ENCODE results near the gene GRIK4. TPM values are rescaled to one million over a fixed set of nuclear protein-coding genes. Genes with fewer than 3 reads are reported as not detected.

The GRIK4 gene
- total and polyA plus RNA-seq, 2 donors (not counting 3 experiments of a cell fraction or from before 2014, with no cell fraction given): 0.81 to 1.6 TPM

GRCh38 chr11:120857508-120857907 lies 346.0 kb downstream of the GRIK4 start:
- Histone ChIP-seq H3K36me3 (ENCODE audit: control insufficient read depth in 2 of 2, extremely low read depth in 1 of 2, insufficient read depth in 2 of 2, low read length in 2 of 2) (no peaks in the 10 kb centered on the region), H3K79me2 (ENCODE audit: control insufficient read depth, insufficient read depth, low read length) (no peaks in the 10 kb centered on the region), H3K4me2 (ENCODE audit: insufficient read depth, low read length) (no peak overlapping the region), H4K20me1 (replicated peaks; ENCODE audit: control insufficient read depth, extremely low read depth, insufficient read depth, low read length) (no peaks in the 10 kb centered on the region), H3K9me1 (replicated peaks; ENCODE audit: control insufficient read depth, extremely low read depth, insufficient read depth, low read length) (no peaks in the 10 kb centered on the region), H3K4me1 (ENCODE audit: control insufficient read depth, extremely low read depth, insufficient read depth, low read length) (no peaks in the 10 kb centered on the region), H2AFZ (ENCODE audit: low read depth, low read length) (no peak overlapping the region), H3K9me3 (replicated peaks; ENCODE audit: control insufficient read depth, insufficient read depth, low read length) (no peaks in the 10 kb centered on the region), H3K27me3 (ENCODE audit: control insufficient read depth in 2 of 2, insufficient read depth in 2 of 2, low read length in 2 of 2) (no peaks in the 10 kb centered on the region), H3K9ac (replicated peaks; ENCODE audit: extremely low read depth, insufficient read depth, low read length) (no peak overlapping the region), H3K27ac (ENCODE audit: insufficient read depth, low read depth, low read length) (no peak overlapping the region), H3K4me3 (replicated peaks in 1 of 3; ENCODE audit: insufficient read depth in 1 of 3, low read depth in 1 of 3, low read length in 3 of 3) (no peak overlapping the region)
- CTCF ChIA-PET: interaction anchor here (1.3 kb wide), 1 partner anchor 172 kb away, joined by 3 read pairs; no protein-coding TSS in a partner anchor
- TF ChIP-seq EZH2 (IDR thresholded peaks at IDR 0.05; ENCODE audit: borderline replicate concordance, low read depth, low read length, severe bottlenecking): no peak
- BruUV-seq (replicated peaks): no TSS peak
- FAIRE-seq (no peak), DNase-seq (ENCODE audit: low read depth, low spot score) (no peak)
- POLR2A ChIA-PET: no interaction called here
- dilution Hi-C loops (cut with MboI; ENCODE audit: extremely low pct_ligation_motif_present, low sequenced_read_pairs) (no loop called here), intact Hi-C loops (cut with micrococcal nuclease) (no loop called here)

- TF ChIP-seq POLR2AphosphoS5 (IDR thresholded peaks at IDR 0.05; ENCODE audit: insufficient read depth, low read depth, low read length): no peak
- TF ChIP-seq GATA2 (IDR thresholded peaks at IDR 0.05; ENCODE audit: insufficient read depth, insufficient read length, low read depth, low read length): no peak
- peak; percentile 7 for TF ChIP-seq FOS (IDR thresholded peaks at IDR 0.05; ENCODE audit: borderline replicate concordance, insufficient read depth, low read length)
- TF ChIP-seq POLR2A (IDR thresholded peaks at IDR 0.05; ENCODE audit: low read depth, low read length): no peak
- H3K36me3 ChIP-seq (ENCODE audit: control insufficient read depth in 2 of 2, extremely low read depth in 1 of 2, insufficient read depth in 2 of 2, low read length in 2 of 2): no peaks in the 10 kb centered on the region
- H3K9ac ChIP-seq (replicated peaks; ENCODE audit: extremely low read depth, insufficient read depth, low read length): no peak overlapping the region
- dilution Hi-C loops (cut with MboI; ENCODE audit: extremely low pct_ligation_motif_present, low sequenced_read_pairs) (no loop called here), intact Hi-C loops (cut with micrococcal nuclease) (no loop called here)
- POLR2A ChIA-PET: no interaction called here
- no peak for FAIRE-seq
- peak; percentile 19 for DNase-seq (ENCODE audit: low read depth, low spot score)
- no peaks in the 10 kb centered on the region for H3K79me2 ChIP-seq (ENCODE audit: control insufficient read depth, insufficient read depth, low read length)
- no peak overlapping the region for H3K4me3 ChIP-seq (replicated peaks in 1 of 3; ENCODE audit: insufficient read depth in 1 of 3, low read depth in 1 of 3, low read length in 3 of 3)
- H3K27me3 ChIP-seq (ENCODE audit: control insufficient read depth in 2 of 2, insufficient read depth in 2 of 2, low read length in 2 of 2): no peaks in the 10 kb centered on the region
- no peak overlapping the region for H3K4me2 ChIP-seq (ENCODE audit: insufficient read depth, low read length)
- CTCF ChIA-PET: no interaction called here
- no peak overlapping the region for H3K27ac ChIP-seq (ENCODE audit: insufficient read depth, low read depth, low read length)
- H4K20me1 ChIP-seq (replicated peaks; ENCODE audit: control insufficient read depth, extremely low read depth, insufficient read depth, low read length): no peaks in the 10 kb centered on the region
- no peak overlapping the region for H2AFZ ChIP-seq (ENCODE audit: low read depth, low read length)
- no peaks in the 10 kb centered on the region for H3K9me3 ChIP-seq (replicated peaks; ENCODE audit: control insufficient read depth, insufficient read depth, low read length)
- H3K4me1 ChIP-seq (ENCODE audit: control insufficient read depth, extremely low read depth, insufficient read depth, low read length): no peaks in the 10 kb centered on the region
- H3K9me1 ChIP-seq (replicated peaks; ENCODE audit: control insufficient read depth, extremely low read depth, insufficient read depth, low read length): no peaks in the 10 kb centered on the region
- BruUV-seq (replicated peaks): no TSS peak
Observed at GRCh38 chr11:120858740-120859139, 347.2 kb downstream of the GRIK4 start.
